ENCODE measurements around the gene SNRPA.
A peak's percentile ranks its signal among the peaks of the same experiment; 100 is the strongest.
"Not testable (repeated sequence)": the region's sequence is repeated elsewhere in the genome, so short reads cannot be mapped to it uniquely, and the experiment has no call there.

The SNRPA gene

GRCh38 chr19:40802300-40803169 lies 51.5 kb downstream of the SNRPA start:
- no peak for DNase-seq

GRCh38 chr19:40803170-40803856 lies 52.3 kb downstream of the SNRPA start:
- DNase-seq, result no peak

- DNase-seq, result no peak
Measured at GRCh38 chr19:40803857-40804782, 53.1 kb downstream of the SNRPA start.

- DNase-seq, result no peak
Measured at GRCh38 chr19:40804783-40805242, 53.8 kb downstream of the SNRPA start.

GRCh38 chr19:40805258-40805868 lies 54.4 kb downstream of the SNRPA start:
- no peak for DNase-seq

GRCh38 chr19:40806423-40807146 lies 55.6 kb downstream of the SNRPA start:
- peak; percentile 76 to 89 for DNase-seq

- DNase-seq, result peak; percentile 31 to 50
Measured at GRCh38 chr19:40807147-40808020, 56.4 kb downstream of the SNRPA start.

GRCh38 chr19:40808021-40808325 lies 57.0 kb downstream of the SNRPA start:
- no peak for DNase-seq

GRCh38 chr19:40808497-40808896 lies 57.5 kb downstream of the SNRPA start:
- no peak for DNase-seq

GRCh38 chr19:40809358-40810086 lies 58.5 kb downstream of the SNRPA start:
- no peak for DNase-seq

GRCh38 chr19:40810160-40810559 lies 59.2 kb downstream of the SNRPA start:
- DNase-seq, result no peak

- peak; percentile 19 to 41 for DNase-seq
Measured at GRCh38 chr19:40810649-40811408, 59.8 kb downstream of the SNRPA start.

- DNase-seq, result no peak
Measured at GRCh38 chr19:40811478-40812341, 60.7 kb downstream of the SNRPA start.

- DNase-seq, result not testable (repeated sequence)
Measured at GRCh38 chr19:40812571-40812970, 61.6 kb downstream of the SNRPA start.

GRCh38 chr19:40813182-40813581 lies 62.2 kb downstream of the SNRPA start:
- DNase-seq, result no peak

Data from SHP77 (cell line).